Smooth muscle cell (in vitro differentiated cells): Measurements from ENCODE around the gene UBAP1L. TPM values are rescaled to one million over a fixed set of nuclear protein-coding genes. Genes with fewer than 3 reads are reported as not detected.
A peak's percentile ranks its signal among the peaks of the same experiment; 100 is the strongest.

Source experiments
- DNase-seq: peaks from one replicate; lab custom pipeline; 2025; ENCODE audit not compliant: unreplicated experiment; lab: John Stamatoyannopoulos, UW
- H2AFZ ChIP-seq: fragments of 200-600 bp; sonication (generic); 2 replicates; pipeline ENCODE4 v1.6.0; 2016; ENCODE audit warnings: antibody characterized with exemption, low read depth, mild to moderate bottlenecking
- H3F3A ChIP-seq: fragments of 200-600 bp; sonication (generic); 2 replicates; pipeline ENCODE4 v1.6.0; 2017; ENCODE audit warnings: antibody characterized with exemption, low read depth
- H3K27ac ChIP-seq: fragments of 200-600 bp; sonication (generic); 2 replicates; pipeline ENCODE4 v1.5.1; 2016; ENCODE audit warnings: low read depth, mild to moderate bottlenecking
- H3K27me3 ChIP-seq: fragments of 200-600 bp; sonication (generic); 2 replicates; pipeline ENCODE4 v1.6.1; 2016; ENCODE audit warnings: low read depth, mild to moderate bottlenecking
- H3K36me3 ChIP-seq: fragments of 200-600 bp; sonication (generic); 2 replicates; pipeline ENCODE4 v1.5.1; 2016; ENCODE audit warnings: low read depth
- H3K4me1 ChIP-seq: fragments of 200-600 bp; sonication (generic); 2 replicates; pipeline ENCODE4 v1.5.1; 2016; ENCODE audit warnings: low read depth
- H3K4me2 ChIP-seq: fragments of 200-600 bp; sonication (generic); 2 replicates; pipeline ENCODE4 v1.6.0; 2016; ENCODE audit warnings: mild to moderate bottlenecking
- H3K4me3 ChIP-seq: fragments of 200-600 bp; sonication (generic); 2 replicates; pipeline ENCODE4 v1.5.1; 2016; ENCODE audit warnings: mild to moderate bottlenecking
- H3K79me2 ChIP-seq: fragments of 200-600 bp; sonication (generic); 2 replicates; pipeline ENCODE4 v1.6.0; 2016; ENCODE audit warnings: low read depth, mild to moderate bottlenecking
- H3K9ac ChIP-seq: fragments of 200-600 bp; sonication (generic); 2 replicates; pipeline ENCODE4 v1.6.0; 2016; ENCODE audit warnings: low read depth
- H3K9me3 ChIP-seq: fragments of 200-600 bp; sonication (generic); replicated peaks from 2 replicates; pipeline ENCODE4 v1.5.1; 2016; ENCODE audit warnings: low read depth
- H4K20me1 ChIP-seq: fragments of 200-600 bp; sonication (generic); 2 replicates; pipeline ENCODE4 v1.6.0; 2016; ENCODE audit warnings: low read depth
- WGBS: methylation state at CpG from one replicate; pipeline ENCODE4 v1.1.7; 2016; ENCODE audit warnings: low lambda C conversion rate; 5-methylcytosine and 5-hydroxymethylcytosine counted together
- polyA plus RNA-seq: library from polyadenylated mRNA; unstranded; fragments of >200 nt; fragmentation: Nextera tagmentation; extraction: Ambion mirVana; gene quantifications from 2 replicates; pipeline ENCODE4 v1.2.1, GENCODE V29; 2016
- total RNA-seq: library from RNA; depleted of rRNA; stranded (reverse); fragments of >200 nt; gene quantifications from 2 replicates; pipeline ENCODE4 v1.2.3, GENCODE V29; 2014
- TF ChIP-seq, protein P1 (sequence below): fragments of 200-600 bp; sonication (generic); IDR thresholded peaks from 2 replicates; pipeline ENCODE4 v1.5.1; 2017; ENCODE audit warnings: borderline replicate concordance, mild to moderate bottlenecking, antibody characterized with exemption; ENCODE audit not compliant: insufficient read depth, poor library complexity, severe bottlenecking

The UBAP1L gene
- total and polyA plus RNA-seq, 2 experiments from 2014 or later, result 1.0 to 1.2 TPM

DNA sequence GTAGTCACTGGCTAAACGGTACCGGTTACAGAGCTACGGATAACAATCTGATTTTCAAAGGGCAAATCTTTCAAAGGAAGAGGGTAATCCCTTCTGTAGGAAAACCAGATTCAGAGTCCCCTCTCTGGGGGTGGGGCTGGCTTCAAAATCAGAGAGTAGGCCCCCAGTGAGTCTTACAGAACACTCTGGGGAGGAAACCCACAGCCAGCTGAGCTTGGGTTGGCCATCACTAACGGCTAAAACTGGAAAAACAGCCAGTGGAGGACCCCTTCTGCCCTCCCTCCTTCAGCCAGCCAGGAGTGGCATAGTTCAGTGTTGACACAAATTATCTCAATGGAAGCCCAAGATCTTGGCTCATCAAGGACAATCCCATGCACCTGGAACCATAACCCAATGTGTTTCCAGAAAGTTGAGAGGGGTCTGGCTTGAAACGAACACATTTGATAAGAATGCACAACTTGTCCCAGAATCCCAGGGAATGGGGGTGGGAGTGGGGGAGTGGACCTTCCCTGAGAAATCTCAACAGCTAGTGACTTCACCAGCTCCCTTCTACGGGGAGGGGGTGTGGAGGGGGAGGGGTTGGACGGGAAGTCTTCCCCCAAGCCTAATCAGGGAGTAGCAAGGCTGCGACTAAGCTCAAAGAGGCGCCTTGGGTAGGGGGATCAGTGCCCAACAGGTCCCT, 48.2 kb downstream of the UBAP1L start:
- peaks cover 4% of the 10 kb centered on the region for H4K20me1 ChIP-seq
- H3K36me3 ChIP-seq, result no peaks in the 10 kb centered on the region
- peak overlapping the region; percentile 45 for H3K4me3 ChIP-seq
- peaks cover 9% of the 10 kb centered on the region for H3F3A ChIP-seq
- TF ChIP-seq, protein P1, sequence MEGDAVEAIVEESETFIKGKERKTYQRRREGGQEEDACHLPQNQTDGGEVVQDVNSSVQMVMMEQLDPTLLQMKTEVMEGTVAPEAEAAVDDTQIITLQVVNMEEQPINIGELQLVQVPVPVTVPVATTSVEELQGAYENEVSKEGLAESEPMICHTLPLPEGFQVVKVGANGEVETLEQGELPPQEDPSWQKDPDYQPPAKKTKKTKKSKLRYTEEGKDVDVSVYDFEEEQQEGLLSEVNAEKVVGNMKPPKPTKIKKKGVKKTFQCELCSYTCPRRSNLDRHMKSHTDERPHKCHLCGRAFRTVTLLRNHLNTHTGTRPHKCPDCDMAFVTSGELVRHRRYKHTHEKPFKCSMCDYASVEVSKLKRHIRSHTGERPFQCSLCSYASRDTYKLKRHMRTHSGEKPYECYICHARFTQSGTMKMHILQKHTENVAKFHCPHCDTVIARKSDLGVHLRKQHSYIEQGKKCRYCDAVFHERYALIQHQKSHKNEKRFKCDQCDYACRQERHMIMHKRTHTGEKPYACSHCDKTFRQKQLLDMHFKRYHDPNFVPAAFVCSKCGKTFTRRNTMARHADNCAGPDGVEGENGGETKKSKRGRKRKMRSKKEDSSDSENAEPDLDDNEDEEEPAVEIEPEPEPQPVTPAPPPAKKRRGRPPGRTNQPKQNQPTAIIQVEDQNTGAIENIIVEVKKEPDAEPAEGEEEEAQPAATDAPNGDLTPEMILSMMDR, result no peak
- 3% methylated on average over 8 of the region's 9 CpGs for WGBS
- peaks cover 27% of the 10 kb centered on the region for H3K4me1 ChIP-seq
- no peaks in the 10 kb centered on the region for H3K9me3 ChIP-seq
- H3K27ac ChIP-seq, result peak overlapping the region; percentile 34
- H3K4me2 ChIP-seq, result peak overlapping the region; percentile 83
- no peak for DNase-seq
- H3K9ac ChIP-seq, result no peak overlapping the region
- H3K27me3 ChIP-seq, result no peaks in the 10 kb centered on the region
- H2AFZ ChIP-seq, result no peak overlapping the region
- peaks cover 4% of the 10 kb centered on the region for H3K79me2 ChIP-seq

DNA sequence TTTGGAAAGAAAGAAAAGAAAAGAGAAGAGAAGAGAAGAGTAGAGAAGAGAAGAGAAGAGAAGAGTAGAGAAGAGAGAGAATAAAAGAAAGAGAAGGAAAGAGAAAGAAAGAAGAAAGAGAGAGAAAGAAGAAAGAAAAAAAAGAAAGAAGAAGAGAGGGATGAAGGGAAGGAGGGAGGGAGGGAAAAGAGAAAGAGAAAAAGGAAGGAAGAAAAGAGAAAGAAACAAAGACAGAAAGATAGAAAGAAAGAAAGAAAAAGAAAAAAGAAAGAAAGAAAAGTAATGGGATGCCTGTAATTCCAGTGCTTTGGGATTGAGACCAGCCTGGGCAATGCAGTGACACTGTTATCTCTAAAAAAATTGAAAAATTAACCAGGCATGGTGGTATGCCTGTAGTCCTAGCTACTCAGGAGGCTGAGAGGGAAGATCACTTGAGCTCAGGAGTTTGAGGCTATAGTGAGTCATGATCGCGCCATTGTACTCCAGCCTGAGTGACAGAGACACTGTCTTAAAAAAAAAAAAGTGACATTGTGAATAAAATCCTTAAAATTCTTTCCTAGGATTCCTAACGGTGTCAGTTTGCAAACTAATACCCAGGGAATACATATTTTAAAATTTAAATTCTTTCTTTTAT, 48.9 kb downstream of the UBAP1L start:
- Histone ChIP-seq H3K4me1 (peaks cover 27% of the 10 kb centered on the region), H3K27ac (peak overlapping the region; percentile 34), H3K4me2 (peak overlapping the region; percentile 83), H2AFZ (no peak overlapping the region), H3K36me3 (no peaks in the 10 kb centered on the region), H3K79me2 (peaks cover 4% of the 10 kb centered on the region), H3F3A (peaks cover 9% of the 10 kb centered on the region), H3K9me3 (no peaks in the 10 kb centered on the region), H3K9ac (no peak overlapping the region), H3K4me3 (peak overlapping the region; percentile 45), H3K27me3 (no peaks in the 10 kb centered on the region), H4K20me1 (peaks cover 4% of the 10 kb centered on the region)
- DNase-seq, result no peak
- TF ChIP-seq, protein P1, result no peak
- WGBS, result 26% methylated on average over 3 of the region's 3 CpGs

DNA sequence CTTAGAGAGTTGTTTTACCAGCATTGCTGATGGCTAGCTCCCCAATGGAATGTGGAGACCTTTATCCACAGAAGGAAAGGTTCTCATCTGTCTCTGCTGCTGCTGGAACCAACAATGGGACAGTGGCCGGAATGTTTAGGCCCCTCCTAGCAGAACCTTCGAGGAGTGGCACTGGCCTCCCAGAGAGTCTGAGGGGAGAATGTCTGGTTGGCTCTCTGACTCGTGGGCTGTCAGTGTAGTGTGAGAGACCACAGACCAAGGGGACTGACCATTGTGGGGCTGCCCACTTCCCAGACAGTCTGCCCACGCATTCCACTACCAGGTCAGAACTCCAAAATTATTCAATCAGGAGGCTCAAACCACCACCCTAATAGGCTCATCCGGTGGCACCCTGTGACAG, 52.3 kb downstream of the UBAP1L start:
- TF ChIP-seq, protein P1, result no peak
- peaks cover 8% of the 10 kb centered on the region for H4K20me1 ChIP-seq
- no peak for DNase-seq
- no peak overlapping the region for H3K4me2 ChIP-seq
- no peak overlapping the region for H3K27ac ChIP-seq
- WGBS, result 45% methylated on average over 5 of the region's 5 CpGs
- no peak overlapping the region for H3K4me3 ChIP-seq
- no peaks in the 10 kb centered on the region for H3K27me3 ChIP-seq
- no peak overlapping the region for H2AFZ ChIP-seq
- no peak overlapping the region for H3K9ac ChIP-seq
- no peaks in the 10 kb centered on the region for H3F3A ChIP-seq
- no peaks in the 10 kb centered on the region for H3K9me3 ChIP-seq
- H3K79me2 ChIP-seq, result peaks cover 4% of the 10 kb centered on the region
- no peaks in the 10 kb centered on the region for H3K36me3 ChIP-seq
- peaks cover 21% of the 10 kb centered on the region for H3K4me1 ChIP-seq

DNA sequence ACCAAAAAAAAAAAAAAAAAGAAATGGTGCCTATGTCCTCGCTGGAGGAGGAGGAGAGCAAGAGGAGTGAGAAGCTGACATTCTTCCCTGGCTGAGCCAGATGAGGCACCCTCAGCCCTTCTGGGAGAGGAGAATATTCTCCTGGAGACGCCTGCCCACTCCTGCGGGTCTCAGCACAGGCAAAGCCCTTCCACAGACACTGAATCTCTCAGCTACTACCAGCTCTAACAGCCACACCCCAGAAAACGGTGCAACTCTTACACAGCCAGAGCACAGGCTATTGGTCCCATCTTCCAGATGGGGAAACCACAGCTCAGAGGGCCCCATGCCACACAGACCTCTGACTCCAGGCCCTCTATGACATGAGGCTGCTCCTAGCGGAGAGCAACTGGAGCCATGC, 52.9 kb downstream of the UBAP1L start:
- no peaks in the 10 kb centered on the region for H3K9me3 ChIP-seq
- H2AFZ ChIP-seq, result no peak overlapping the region
- no peaks in the 10 kb centered on the region for H3K36me3 ChIP-seq
- 86% methylated on average over 4 of the region's 5 CpGs for WGBS
- TF ChIP-seq, protein P1, result no peak
- no peak overlapping the region for H3K9ac ChIP-seq
- no peaks in the 10 kb centered on the region for H3K27me3 ChIP-seq
- no peak overlapping the region for H3K4me3 ChIP-seq
- H3K4me2 ChIP-seq, result no peak overlapping the region
- H3K4me1 ChIP-seq, result peaks cover 19% of the 10 kb centered on the region
- no peaks in the 10 kb centered on the region for H3F3A ChIP-seq
- no peak for DNase-seq
- peaks cover 4% of the 10 kb centered on the region for H3K79me2 ChIP-seq
- peaks cover 8% of the 10 kb centered on the region for H4K20me1 ChIP-seq
- no peak overlapping the region for H3K27ac ChIP-seq
